HepG2 (cell line): ENCODE measurements around the gene SLC4A5. TPM values are rescaled to one million over a fixed set of nuclear protein-coding genes. Genes with fewer than 3 reads are reported as not detected.

Experiments
- CAMTA2 ChIP-seq: sonication (generic); formaldehyde crosslinking; IDR thresholded peaks from 2 replicates; pipeline ENCODE4 v1.4.0; 2020; ENCODE audit warnings: mild to moderate bottlenecking, missing genetic modification reagents, borderline replicate concordance
- ERF ChIP-seq: IDR thresholded peaks from 2 replicates; pipeline ENCODE4 v1.6.1; 2018; ENCODE audit warnings: missing biosample characterization, missing genetic modification reagents
- HES4 ChIP-seq: sonication (generic); formaldehyde crosslinking; IDR thresholded peaks from 2 replicates; pipeline ENCODE4 v1.9.0; 2021; ENCODE audit warnings: mild to moderate bottlenecking, missing genetic modification reagents, borderline replicate concordance
- HHEX ChIP-seq: IDR thresholded peaks from 2 replicates; pipeline ENCODE4 v1.6.1; 2016; ENCODE audit warnings: control low read depth
- IRX3 ChIP-seq: sonication (generic); formaldehyde crosslinking; IDR thresholded peaks from 2 replicates; pipeline ENCODE4 v1.8.1; 2023; ENCODE audit warnings: mild to moderate bottlenecking, low read depth, missing genetic modification reagents, borderline replicate concordance
- NCOA1 ChIP-seq: sonication (generic); formaldehyde crosslinking; IDR thresholded peaks from 2 replicates; pipeline ENCODE4 v1.9.0; 2021; ENCODE audit warnings: missing genetic modification reagents
- NR2F1 ChIP-seq, 2 experiments: fragments of 450-650 bp in 1 of 2; formaldehyde crosslinking in 1 of 2; IDR thresholded peaks; 2 replicates each; pipeline versions ENCODE4 v1.5.0 to v1.6.1; 2016 to 2020; ENCODE audit warnings: mild to moderate bottlenecking in 1 of 2, missing compliant biosample characterization in 1 of 2, missing genetic modification reagents in 1 of 2, moderate library complexity in 1 of 2
- NR2F6 ChIP-seq, 2 experiments: IDR thresholded peaks; 2 replicates each; pipeline ENCODE4 v1.6.1; 2016; ENCODE audit warnings: antibody characterized with exemption in 1 of 2, mild to moderate bottlenecking in 1 of 2
- SCMH1 ChIP-seq: sonication (generic); formaldehyde crosslinking; IDR thresholded peaks from 2 replicates; pipeline ENCODE4 v1.9.0; 2021; ENCODE audit warnings: missing genetic modification reagents, mild to moderate bottlenecking, borderline replicate concordance
- SOX13 ChIP-seq, 3 experiments: fragments of 450-650 bp in 1 of 3; sonication (generic) in 1 of 3; formaldehyde crosslinking in 1 of 3; IDR thresholded peaks in 2 of 3; conservative IDR thresholded peaks in 1 of 3; 2 replicates each; pipeline versions ENCODE4 v1.5.0 to v1.6.1; 2016 to 2020; ENCODE audit warnings: antibody characterized with exemption in 1 of 3, mild to moderate bottlenecking in 1 of 3, missing compliant biosample characterization in 1 of 3, missing genetic modification reagents in 1 of 3, moderate library complexity in 1 of 3
- SOX5 ChIP-seq: IDR thresholded peaks from 2 replicates; pipeline ENCODE4 v1.6.1; 2016; ENCODE audit warnings: borderline replicate concordance
- TEAD2 ChIP-seq: sonication (generic); formaldehyde crosslinking; IDR thresholded peaks from 2 replicates; pipeline ENCODE4 v1.9.0; 2021; ENCODE audit warnings: missing genetic modification reagents
- ZNF484 ChIP-seq: sonication (generic); formaldehyde crosslinking; IDR thresholded peaks from 2 replicates; pipeline ENCODE4 v1.5.1; 2020; ENCODE audit warnings: mild to moderate bottlenecking, low read depth, missing genetic modification reagents, borderline replicate concordance
- ZNF501 ChIP-seq: sonication (generic); formaldehyde crosslinking; IDR thresholded peaks from 2 replicates; pipeline ENCODE4 v1.5.1; 2020; ENCODE audit warnings: mild to moderate bottlenecking, moderate library complexity, missing genetic modification reagents
- ZSCAN21 ChIP-seq: sonication (generic); formaldehyde crosslinking; IDR thresholded peaks from 2 replicates; pipeline ENCODE4 v1.8.0; 2022; ENCODE audit warnings: mild to moderate bottlenecking, missing genetic modification reagents, moderate library complexity, borderline replicate concordance
- polyA plus RNA-seq, 8 experiments: library from polyadenylated mRNA; depleted of rRNA in 3 of 8; stranded (reverse) in 7 of 8; unstranded in 1 of 8; fragments of >200 nt; fragmentation: Illumina TruSeq in 4 of 8; extraction: Trizol in 4 of 8; gene quantifications; 2 replicates each; pipeline versions ENCODE4 v1.2.1 to v1.2.3, GENCODE V29; 2011 to 2016; ENCODE audit warnings: low read depth in 4 of 8, missing spikeins in 1 of 8, mixed read lengths in 1 of 8; ENCODE audit not compliant: insufficient read depth in 1 of 8
- total RNA-seq, 5 experiments: library from RNA; depleted of rRNA; stranded (reverse); fragments of >200 nt; fragmentation: Illumina TruSeq; extraction: Trizol; gene quantifications; 2 replicates each; pipeline ENCODE4 v1.2.3, GENCODE V29; 2016; ENCODE audit warnings: low read depth in 1 of 5
- TF ChIP-seq, protein P1 (sequence below): sonication (generic); formaldehyde crosslinking; conservative IDR thresholded peaks from 2 replicates; pipeline ENCODE4 v1.4.0; 2020; ENCODE audit warnings: missing genetic modification reagents
- TF ChIP-seq, protein P2 (sequence below): sonication (generic); formaldehyde crosslinking; IDR thresholded peaks from 2 replicates; pipeline ENCODE4 v1.4.0; 2020; ENCODE audit warnings: missing genetic modification reagents, borderline replicate concordance
- TF ChIP-seq, protein P3 (sequence below): sonication (generic); formaldehyde crosslinking; IDR thresholded peaks from 2 replicates; pipeline ENCODE4 v1.4.0; 2020; ENCODE audit warnings: missing genetic modification reagents
- TF ChIP-seq, protein P4 (sequence below): sonication (generic); formaldehyde crosslinking; IDR thresholded peaks from 2 replicates; pipeline ENCODE4 v1.8.0; 2022; ENCODE audit warnings: low read depth, missing genetic modification reagents

Gene SLC4A5
- total and polyA plus RNA-seq, 2 of the 13 experiments (the other 11 are each of a cell fraction or from before 2014, with no cell fraction given) = 0.50 TPM; not detected in 1

DNA sequence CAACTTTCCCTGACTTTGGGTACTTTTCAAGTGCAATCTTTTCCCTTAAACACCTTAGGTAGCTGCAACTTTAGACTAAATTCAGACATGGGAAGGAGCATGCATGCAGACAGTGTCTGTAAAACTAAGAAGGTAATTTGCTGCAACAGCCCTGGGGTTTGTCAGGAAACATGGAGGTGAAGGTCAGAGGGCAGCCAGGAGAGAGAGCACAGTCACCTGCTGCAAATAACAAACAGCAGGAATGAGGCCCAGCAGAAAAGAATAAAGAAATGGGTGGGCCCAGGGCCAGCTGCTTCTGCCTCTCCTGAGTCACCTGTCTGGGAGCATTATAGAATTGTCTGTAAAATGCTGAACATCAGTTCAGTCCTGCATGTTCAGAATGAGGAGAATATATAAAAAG is 109.6 kb downstream of the SLC4A5 start (continued):
- no peak for TF ChIP-seq ZSCAN21 (CRISPR knock-in tag)
- TF ChIP-seq, protein P1, sequence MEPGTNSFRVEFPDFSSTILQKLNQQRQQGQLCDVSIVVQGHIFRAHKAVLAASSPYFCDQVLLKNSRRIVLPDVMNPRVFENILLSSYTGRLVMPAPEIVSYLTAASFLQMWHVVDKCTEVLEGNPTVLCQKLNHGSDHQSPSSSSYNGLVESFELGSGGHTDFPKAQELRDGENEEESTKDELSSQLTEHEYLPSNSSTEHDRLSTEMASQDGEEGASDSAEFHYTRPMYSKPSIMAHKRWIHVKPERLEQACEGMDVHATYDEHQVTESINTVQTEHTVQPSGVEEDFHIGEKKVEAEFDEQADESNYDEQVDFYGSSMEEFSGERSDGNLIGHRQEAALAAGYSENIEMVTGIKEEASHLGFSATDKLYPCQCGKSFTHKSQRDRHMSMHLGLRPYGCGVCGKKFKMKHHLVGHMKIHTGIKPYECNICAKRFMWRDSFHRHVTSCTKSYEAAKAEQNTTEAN (CRISPR knock-in tag) = no peak
- no peak for TF ChIP-seq HES4 (CRISPR knock-in tag)
- TF ChIP-seq SOX13 (IDR thresholded peaks at IDR 0.05) = no peak
- TF ChIP-seq SOX13 (CRISPR knock-in tag; conservative IDR thresholded peaks at IDR 0.05 in 1 of 2, IDR thresholded peaks at IDR 0.05 in 1 of 2) = 0 out of 4 replicates have a peak, but pooled peaks of 1 of the 2 experiments have one; percentile 20
- TF ChIP-seq SOX5 (CRISPR knock-in tag) = peak; percentile 31; the same call in 1 of the 2 replicates
- TF ChIP-seq, protein P2, sequence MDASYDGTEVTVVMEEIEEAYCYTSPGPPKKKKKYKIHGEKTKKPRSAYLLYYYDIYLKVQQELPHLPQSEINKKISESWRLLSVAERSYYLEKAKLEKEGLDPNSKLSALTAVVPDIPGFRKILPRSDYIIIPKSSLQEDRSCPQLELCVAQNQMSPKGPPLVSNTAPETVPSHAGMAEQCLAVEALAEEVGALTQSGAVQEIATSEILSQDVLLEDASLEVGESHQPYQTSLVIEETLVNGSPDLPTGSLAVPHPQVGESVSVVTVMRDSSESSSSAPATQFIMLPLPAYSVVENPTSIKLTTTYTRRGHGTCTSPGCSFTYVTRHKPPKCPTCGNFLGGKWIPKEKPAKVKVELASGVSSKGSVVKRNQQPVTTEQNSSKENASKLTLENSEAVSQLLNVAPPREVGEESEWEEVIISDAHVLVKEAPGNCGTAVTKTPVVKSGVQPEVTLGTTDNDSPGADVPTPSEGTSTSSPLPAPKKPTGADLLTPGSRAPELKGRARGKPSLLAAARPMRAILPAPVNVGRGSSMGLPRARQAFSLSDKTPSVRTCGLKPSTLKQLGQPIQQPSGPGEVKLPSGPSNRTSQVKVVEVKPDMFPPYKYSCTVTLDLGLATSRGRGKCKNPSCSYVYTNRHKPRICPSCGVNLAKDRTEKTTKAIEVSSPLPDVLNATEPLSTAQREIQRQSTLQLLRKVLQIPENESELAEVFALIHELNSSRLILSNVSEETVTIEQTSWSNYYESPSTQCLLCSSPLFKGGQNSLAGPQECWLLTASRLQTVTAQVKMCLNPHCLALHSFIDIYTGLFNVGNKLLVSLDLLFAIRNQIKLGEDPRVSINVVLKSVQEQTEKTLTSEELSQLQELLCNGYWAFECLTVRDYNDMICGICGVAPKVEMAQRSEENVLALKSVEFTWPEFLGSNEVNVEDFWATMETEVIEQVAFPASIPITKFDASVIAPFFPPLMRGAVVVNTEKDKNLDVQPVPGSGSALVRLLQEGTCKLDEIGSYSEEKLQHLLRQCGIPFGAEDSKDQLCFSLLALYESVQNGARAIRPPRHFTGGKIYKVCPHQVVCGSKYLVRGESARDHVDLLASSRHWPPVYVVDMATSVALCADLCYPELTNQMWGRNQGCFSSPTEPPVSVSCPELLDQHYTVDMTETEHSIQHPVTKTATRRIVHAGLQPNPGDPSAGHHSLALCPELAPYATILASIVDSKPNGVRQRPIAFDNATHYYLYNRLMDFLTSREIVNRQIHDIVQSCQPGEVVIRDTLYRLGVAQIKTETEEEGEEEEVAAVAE (CRISPR knock-in tag) = no peak
- TF ChIP-seq, protein P3, sequence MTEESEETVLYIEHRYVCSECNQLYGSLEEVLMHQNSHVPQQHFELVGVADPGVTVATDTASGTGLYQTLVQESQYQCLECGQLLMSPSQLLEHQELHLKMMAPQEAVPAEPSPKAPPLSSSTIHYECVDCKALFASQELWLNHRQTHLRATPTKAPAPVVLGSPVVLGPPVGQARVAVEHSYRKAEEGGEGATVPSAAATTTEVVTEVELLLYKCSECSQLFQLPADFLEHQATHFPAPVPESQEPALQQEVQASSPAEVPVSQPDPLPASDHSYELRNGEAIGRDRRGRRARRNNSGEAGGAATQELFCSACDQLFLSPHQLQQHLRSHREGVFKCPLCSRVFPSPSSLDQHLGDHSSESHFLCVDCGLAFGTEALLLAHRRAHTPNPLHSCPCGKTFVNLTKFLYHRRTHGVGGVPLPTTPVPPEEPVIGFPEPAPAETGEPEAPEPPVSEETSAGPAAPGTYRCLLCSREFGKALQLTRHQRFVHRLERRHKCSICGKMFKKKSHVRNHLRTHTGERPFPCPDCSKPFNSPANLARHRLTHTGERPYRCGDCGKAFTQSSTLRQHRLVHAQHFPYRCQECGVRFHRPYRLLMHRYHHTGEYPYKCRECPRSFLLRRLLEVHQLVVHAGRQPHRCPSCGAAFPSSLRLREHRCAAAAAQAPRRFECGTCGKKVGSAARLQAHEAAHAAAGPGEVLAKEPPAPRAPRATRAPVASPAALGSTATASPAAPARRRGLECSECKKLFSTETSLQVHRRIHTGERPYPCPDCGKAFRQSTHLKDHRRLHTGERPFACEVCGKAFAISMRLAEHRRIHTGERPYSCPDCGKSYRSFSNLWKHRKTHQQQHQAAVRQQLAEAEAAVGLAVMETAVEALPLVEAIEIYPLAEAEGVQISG (CRISPR knock-in tag) = no peak
- TF ChIP-seq, protein P4, sequence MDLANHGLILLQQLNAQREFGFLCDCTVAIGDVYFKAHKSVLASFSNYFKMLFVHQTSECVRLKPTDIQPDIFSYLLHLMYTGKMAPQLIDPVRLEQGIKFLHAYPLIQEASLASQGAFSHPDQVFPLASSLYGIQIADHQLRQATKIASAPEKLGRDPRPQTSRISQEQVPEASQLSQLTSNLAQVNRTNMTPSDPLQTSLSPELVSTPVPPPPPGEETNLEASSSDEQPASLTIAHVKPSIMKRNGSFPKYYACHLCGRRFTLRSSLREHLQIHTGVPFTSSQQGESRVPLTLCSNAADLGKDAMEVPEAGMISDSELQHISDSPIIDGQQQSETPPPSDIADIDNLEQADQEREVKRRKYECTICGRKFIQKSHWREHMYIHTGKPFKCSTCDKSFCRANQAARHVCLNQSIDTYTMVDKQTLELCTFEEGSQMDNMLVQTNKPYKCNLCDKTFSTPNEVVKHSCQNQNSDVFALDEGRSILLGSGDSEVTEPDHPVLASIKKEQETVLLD (CRISPR knock-in tag) = no peak
- peak; percentile 77 for TF ChIP-seq NR2F6 (IDR thresholded peaks at IDR 0.05)
- peak; percentile 70; the same call in 1 of the 2 replicates for TF ChIP-seq NR2F6 (CRISPR knock-in tag; IDR thresholded peaks at IDR 0.05)
- no peak for TF ChIP-seq ZNF501
- TF ChIP-seq ZNF484 (CRISPR knock-in tag) = no peak
- no peak for TF ChIP-seq IRX3
- TF ChIP-seq SCMH1 (CRISPR knock-in tag) = no peak
- no peak for TF ChIP-seq HHEX (CRISPR knock-in tag)
- TF ChIP-seq TEAD2 = no peak
- no peak for TF ChIP-seq NCOA1 (CRISPR knock-in tag)
- TF ChIP-seq NR2F1 (CRISPR knock-in tag; IDR thresholded peaks at IDR 0.05) = peak; percentile 68 to 71
- no peak for TF ChIP-seq ERF (CRISPR knock-in tag)
- TF ChIP-seq CAMTA2 (CRISPR knock-in tag) = no peak
- TF ChIP-seq, all 625 proteins: peak for 7
